ENCODE results near the gene KMT2B.

Gene KMT2B

GRCh38 chr19:35755131-35755549 is 37.3 kb downstream of the KMT2B start:
- H3K4me3 ChIP-seq (ENCODE audit: low read depth, low read length) = no peak overlapping the region
- ChIA-PET POLR2A (interaction anchor here (0.7 to 3.0 kb wide), 2 partner anchors 10 to 15 kb away, joined by 4 to 53 read pairs; partner anchors contain the start of genes PSENEN and U2AF1L4), CTCF (interaction anchor here (1.3 kb wide), 1 partner anchor 10 kb away, joined by 3 read pairs; the partner anchor contains the start of genes PSENEN and U2AF1L4)
- H3K36me3 ChIP-seq (ENCODE audit: control insufficient read depth in 2 of 2, insufficient read depth in 1 of 2, low read length in 2 of 2) = peaks cover 49 to 58% of the 10 kb centered on the region in 2 experiments
- no peak overlapping the region for H3K27ac ChIP-seq (ENCODE audit: extremely low read depth, low read depth, low read length)
- 0 out of 2 replicates have a peak, but pooled peaks have one; percentile 20 for TF ChIP-seq GLIS2 (tag by site-specific recombination; IDR thresholded peaks at IDR 0.05)
- 0 out of 2 replicates have a peak, but pooled peaks have one; percentile 9 for TF ChIP-seq PATZ1 (tag by site-specific recombination; IDR thresholded peaks at IDR 0.05)
- no peak for TF ChIP-seq ZNF610 (tag by site-specific recombination; IDR thresholded peaks at IDR 0.05; ENCODE audit: borderline replicate concordance)
- TF ChIP-seq ZBTB7A (tag by site-specific recombination; IDR thresholded peaks at IDR 0.05; ENCODE audit: low read depth) = peak; percentile 71; the same call in 1 of the 2 replicates
- no peak for TF ChIP-seq MZF1 (tag by site-specific recombination; IDR thresholded peaks at IDR 0.05; ENCODE audit: borderline replicate concordance)
- TF ChIP-seq ZBTB21 (tag by site-specific recombination; IDR thresholded peaks at IDR 0.05) = no peak
- 0 out of 2 replicates have a peak, but pooled peaks have one; percentile 11 for TF ChIP-seq ZIC2 (tag by site-specific recombination; IDR thresholded peaks at IDR 0.05)
- H3K9me3 ChIP-seq (ENCODE audit: control insufficient read depth, insufficient read depth, low read depth, low read length) = no peaks in the 10 kb centered on the region
- peaks cover 15% of the 10 kb centered on the region for H3K4me1 ChIP-seq (ENCODE audit: control insufficient read depth, insufficient read depth, low read length)

GRCh38 chr19:35755550-35756376 is 38.0 kb downstream of the KMT2B start:
- POLR2A ChIA-PET = interaction anchor here (0.7 to 3.0 kb wide), 6 partner anchors 8 to 15 kb away, joined by 3 to 87 read pairs (median 6); partner anchors contain the start of genes IGFLR1, LIN37, PSENEN and U2AF1L4
- no peak overlapping the region for H3K4me3 ChIP-seq (ENCODE audit: low read depth, low read length)
- CTCF ChIA-PET = interaction anchor here (1.3 to 1.4 kb wide), 2 partner anchors 10 to 61 kb away, joined by 3 to 5 read pairs; partner anchors contain the start of genes PSENEN and U2AF1L4
- no peaks in the 10 kb centered on the region for H3K9me3 ChIP-seq (ENCODE audit: control insufficient read depth, insufficient read depth, low read depth, low read length)
- H3K36me3 ChIP-seq (ENCODE audit: control insufficient read depth in 2 of 2, insufficient read depth in 1 of 2, low read length in 2 of 2) = peaks cover 55 to 62% of the 10 kb centered on the region in 2 experiments
- peaks cover 15% of the 10 kb centered on the region for H3K4me1 ChIP-seq (ENCODE audit: control insufficient read depth, insufficient read depth, low read length)
- peak overlapping the region; percentile 32; the same call in 1 of the 2 replicates for H3K27ac ChIP-seq (ENCODE audit: extremely low read depth, low read depth, low read length)
- TF ChIP-seq ZNF707 (tag by site-specific recombination; IDR thresholded peaks at IDR 0.05) (no peak), ZFHX2 (tag by site-specific recombination; conservative IDR thresholded peaks at IDR 0.05) (no peak), ZFP37 (tag by site-specific recombination; IDR thresholded peaks at IDR 0.05) (no peak), WT1 (tag by site-specific recombination; IDR thresholded peaks at IDR 0.05) (0 out of 2 replicates have a peak, but pooled peaks have one; percentile 28), ZNF48 (tag by site-specific recombination; IDR thresholded peaks at IDR 0.05) (no peak), ZNF16 (tag by site-specific recombination; IDR thresholded peaks at IDR 0.05; ENCODE audit: low read depth) (no peak), ZNF362 (tag by site-specific recombination; IDR thresholded peaks at IDR 0.05) (no peak), ZNF426 (tag by site-specific recombination; IDR thresholded peaks at IDR 0.05) (no peak), YY2 (tag by site-specific recombination; IDR thresholded peaks at IDR 0.05) (no peak), ZNF10 (tag by site-specific recombination; IDR thresholded peaks at IDR 0.05) (no peak), INSM2 (tag by site-specific recombination; IDR thresholded peaks at IDR 0.05) (no peak), HOXA7 (CRISPR knock-in tag; IDR thresholded peaks at IDR 0.05; ENCODE audit: borderline replicate concordance) (no peak), ZNF184 (tag by site-specific recombination; IDR thresholded peaks at IDR 0.05) (no peak), ZNF37A (tag by site-specific recombination; IDR thresholded peaks at IDR 0.05) (no peak), CTCF (tag by site-specific recombination; IDR thresholded peaks at IDR 0.05) (no peak), SCRT1 (tag by site-specific recombination; IDR thresholded peaks at IDR 0.05; ENCODE audit: borderline replicate concordance) (no peak), ZNF366 (tag by site-specific recombination; conservative IDR thresholded peaks at IDR 0.05) (no peak)
